Superior temporal gyrus (tissue), 1 donor: ENCODE data around the gene RARS1.
"Not testable (repeated sequence)": the region's sequence is repeated elsewhere in the genome, so short reads cannot be mapped to it uniquely, and the experiment has no call there.

Experiments used
- DNase-seq: peaks from one replicate; pipeline ENCODE4 v3.0.0-alpha.2; 2016; ENCODE audit errors: extremely low spot score

RARS1 gene

DNA sequence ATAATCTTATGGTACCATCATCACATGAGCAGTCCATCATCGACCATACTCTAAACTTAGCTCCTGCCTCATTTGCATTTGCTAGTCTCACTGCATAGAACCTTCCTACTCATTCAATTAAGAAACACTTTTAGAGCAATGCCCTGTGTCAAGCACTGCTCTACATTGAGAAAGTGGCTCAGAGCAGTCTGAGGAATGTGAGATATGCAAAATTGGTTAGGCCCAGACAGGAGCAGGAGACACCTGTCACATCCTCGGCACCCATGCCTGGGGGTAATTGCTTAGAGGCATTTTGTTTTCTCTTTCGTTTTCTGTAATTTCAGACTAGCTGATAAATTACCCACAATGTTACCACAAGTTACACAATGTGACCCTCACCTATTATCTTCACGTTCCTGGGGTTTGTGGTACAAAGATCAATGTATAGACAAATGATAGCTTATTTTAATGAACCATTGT lies 4.9 kb upstream of the RARS1 start:
- no peak for DNase-seq

DNA sequence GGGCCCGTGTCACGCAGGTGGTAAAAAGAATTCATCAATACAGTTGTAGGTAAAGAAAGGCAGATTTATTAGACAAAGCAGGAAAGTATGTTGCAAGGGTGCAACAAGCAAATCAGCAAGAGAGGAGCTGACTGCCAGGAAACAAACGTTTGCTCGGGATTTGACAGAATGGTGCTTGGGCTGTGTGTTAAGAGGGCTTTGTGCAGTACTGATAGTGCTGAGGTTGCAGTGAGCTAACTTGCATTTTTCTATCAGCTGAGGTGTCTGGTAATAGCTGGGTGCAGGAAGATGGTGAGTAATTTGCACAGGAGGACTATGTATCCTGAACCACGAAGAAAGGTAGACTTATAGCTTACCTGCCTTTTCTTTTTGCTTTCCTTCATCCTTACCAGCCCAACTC lies 3.9 kb upstream of the RARS1 start:
- no peak for DNase-seq

DNA sequence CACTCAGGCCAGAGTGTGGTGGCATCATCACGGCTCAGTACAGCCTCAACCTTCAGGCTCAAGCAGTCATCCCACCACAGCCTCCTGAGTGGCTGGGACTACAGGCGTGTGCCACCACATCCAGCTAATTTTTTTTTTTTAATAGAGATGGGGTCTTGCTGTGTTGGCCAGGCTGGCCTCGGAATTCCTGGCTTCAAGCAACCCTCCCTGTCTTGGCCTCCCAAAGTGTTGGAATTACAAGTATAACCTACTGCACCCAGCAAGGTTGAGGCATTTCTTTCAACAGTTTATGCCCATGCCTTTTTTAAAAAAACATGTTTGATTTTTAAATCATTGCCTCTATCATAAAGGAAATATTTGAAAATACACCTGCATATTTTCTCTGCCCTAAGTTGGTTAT lies 2.8 kb downstream of the RARS1 start:
- DNase-seq = no peak

DNA sequence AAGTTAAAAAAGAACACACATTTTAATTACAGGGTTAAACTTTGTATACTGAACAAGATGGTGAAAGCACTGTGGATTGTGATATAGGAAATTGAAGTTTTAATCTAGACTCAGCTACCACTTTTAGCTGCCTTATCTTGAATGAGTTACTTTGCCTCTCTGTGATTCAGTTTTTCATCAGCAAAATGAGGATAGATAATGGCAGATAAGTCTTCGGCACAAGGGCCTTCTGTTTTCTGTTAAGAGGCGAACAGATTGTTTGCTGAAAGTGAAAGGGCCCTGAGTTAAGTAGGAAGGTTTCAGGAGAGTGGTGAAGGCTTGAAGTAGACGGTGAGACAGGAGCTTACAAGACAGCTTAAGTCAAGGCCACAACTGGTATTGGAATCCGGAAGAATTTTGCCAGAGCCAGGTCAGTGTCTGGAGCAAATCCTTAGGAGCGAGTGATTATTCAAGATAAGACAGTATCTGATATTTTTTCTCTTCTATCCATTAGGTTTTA lies 7.8 kb downstream of the RARS1 start:
- no peak for DNase-seq

DNA sequence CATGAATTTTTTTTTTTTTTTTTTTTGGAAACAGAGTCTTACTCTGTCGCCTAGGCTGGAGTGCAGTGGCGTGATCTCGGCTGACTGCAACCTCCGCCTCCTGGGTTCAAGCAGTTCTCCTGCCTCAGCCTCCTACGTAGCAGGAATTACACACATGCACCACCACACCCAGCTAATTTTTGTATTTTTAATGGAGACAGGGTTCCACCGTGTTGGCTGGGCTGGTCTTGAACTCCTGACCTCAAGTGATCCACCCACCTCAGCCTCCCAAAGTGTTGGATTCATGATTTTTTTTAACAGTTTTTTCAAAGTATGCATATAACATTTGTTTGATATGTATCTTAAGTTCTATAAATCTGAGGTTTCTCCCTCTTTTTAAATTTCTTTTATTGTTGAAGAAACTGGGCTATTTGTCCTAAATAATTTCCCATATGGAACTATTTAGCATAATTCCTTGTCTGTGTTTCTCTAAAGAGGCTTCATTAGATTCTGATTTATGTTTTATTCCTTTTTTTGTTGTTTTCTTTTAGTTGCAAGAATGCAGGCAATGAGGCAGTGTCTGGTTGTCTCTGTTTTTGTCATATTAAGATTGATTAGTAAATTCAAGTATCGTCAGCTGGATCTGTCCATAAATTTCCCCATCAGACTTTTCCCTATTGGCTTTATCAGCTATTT lies 16.4 kb downstream of the RARS1 start:
- DNase-seq = no peak

DNA sequence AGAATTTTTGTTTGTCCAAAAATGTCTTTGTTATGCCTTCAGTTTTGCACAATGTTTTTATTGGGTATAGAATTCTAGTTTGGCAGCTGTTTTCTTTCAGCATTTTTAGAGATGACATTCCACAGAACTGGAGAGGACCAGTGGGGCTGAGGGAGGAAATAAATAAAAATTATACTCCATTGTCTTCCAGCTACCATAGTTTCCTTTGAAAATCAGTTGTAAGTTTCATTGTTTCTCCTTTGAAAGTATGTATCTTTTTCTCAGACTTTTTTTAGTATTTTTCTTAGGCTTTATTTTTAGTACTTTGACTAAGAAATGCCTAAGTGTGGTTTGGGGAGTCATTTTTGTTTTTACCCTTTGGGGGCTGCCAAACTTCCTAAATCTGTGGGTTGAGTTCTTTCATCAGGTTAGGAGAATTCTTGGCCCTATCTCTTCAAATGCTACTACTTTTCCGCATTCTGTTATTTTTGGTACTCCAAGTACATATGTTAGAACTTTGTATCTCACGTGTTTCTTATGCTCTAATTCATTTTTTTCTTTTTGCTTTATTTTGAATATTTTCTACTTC lies 27.7 kb downstream of the RARS1 start:
- DNase-seq = no peak

DNA sequence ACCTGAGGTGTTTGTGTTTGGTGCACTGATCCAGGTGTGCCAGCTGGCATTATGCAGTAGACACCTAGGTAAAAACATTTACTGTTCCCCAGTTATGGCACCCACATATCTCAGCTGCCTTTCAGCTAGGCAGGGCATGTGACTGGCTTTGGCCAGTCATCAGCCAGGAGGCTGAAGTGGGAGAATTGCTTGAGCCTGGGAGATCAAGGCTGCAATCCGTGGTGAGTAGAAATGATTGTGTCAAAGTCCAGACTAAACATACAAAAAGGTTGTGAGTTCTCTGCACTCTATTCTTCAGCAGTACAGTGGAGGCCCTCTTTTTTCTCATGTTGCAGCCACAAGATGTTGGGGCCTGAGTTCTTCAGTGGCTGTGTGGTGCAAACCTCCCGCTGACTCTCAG lies 39.6 kb downstream of the RARS1 start:
- no peak for DNase-seq

DNA sequence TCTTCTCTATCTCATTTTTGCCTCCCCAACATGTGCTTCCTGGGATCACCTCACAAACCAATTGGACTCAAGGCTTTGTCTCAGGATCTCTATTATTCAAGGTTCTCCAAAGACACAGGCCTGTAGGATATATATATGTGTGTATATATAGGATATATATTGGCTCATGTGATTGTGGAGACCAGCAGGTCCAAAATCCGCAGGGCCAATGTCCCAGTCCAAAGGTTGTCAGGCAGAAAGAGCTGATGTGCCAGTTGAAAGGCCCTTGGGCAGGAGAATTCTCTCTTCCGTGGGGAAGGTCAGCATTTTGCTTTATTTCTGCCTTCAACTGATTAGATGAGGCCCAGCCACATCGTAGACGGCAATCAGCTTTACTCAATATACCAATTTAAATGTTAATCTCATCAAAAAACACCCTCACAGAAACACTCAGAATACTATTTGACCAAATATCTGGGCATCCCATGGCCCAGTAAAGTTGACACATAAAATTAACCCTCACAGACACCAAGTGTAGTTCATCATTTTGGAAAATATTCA lies 41.6 kb downstream of the RARS1 start:
- DNase-seq = no peak

DNA sequence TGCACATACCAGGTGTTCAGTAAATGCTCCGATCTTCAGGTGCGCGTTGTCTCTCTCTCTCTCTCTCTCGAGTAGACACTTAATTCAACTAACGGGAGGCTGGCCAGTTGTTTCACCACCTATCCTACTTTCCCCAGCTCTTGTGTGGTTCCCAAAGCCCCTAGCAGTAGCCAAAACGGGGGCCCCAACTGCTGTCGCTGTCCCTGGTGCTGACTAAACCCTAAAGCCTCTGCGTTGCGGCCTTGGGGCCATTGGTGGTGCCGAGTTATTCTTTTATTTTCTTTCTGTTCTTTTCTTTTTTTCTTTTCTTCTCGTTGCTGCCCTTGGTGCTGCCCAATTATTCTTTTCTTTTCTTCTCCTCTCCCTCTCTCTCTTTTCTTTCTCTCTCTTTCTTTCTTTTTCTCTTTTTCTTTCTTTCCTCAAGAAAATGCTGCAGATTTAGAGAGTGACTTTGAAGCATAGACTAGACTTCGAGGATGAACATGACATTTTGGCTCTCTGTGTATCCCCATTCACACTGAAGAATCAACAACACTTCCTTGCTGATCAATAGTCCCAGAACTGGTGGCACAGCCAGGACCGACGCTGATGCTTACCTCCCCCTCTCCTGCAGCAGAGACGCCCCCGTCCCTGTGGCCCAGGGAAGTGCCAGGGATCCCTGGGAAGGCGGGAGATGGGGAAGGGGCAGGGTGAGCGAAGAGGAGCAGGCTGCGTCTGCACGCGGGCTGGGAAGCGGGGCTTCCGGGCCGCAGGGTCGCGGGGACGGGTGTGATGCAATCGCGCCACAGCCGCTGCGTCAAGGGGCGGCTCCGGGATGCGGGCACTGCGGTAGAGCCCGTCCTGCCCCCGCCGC lies 42.5 kb downstream of the RARS1 start, which contains the start of gene FBLL1:
Gene FBLL1, plus strand, starts transcription at position 785 of the 853 bp plus-strand sequence. CDS start 200 bp downstream, outside the sequence.
- no peak for DNase-seq

DNA sequence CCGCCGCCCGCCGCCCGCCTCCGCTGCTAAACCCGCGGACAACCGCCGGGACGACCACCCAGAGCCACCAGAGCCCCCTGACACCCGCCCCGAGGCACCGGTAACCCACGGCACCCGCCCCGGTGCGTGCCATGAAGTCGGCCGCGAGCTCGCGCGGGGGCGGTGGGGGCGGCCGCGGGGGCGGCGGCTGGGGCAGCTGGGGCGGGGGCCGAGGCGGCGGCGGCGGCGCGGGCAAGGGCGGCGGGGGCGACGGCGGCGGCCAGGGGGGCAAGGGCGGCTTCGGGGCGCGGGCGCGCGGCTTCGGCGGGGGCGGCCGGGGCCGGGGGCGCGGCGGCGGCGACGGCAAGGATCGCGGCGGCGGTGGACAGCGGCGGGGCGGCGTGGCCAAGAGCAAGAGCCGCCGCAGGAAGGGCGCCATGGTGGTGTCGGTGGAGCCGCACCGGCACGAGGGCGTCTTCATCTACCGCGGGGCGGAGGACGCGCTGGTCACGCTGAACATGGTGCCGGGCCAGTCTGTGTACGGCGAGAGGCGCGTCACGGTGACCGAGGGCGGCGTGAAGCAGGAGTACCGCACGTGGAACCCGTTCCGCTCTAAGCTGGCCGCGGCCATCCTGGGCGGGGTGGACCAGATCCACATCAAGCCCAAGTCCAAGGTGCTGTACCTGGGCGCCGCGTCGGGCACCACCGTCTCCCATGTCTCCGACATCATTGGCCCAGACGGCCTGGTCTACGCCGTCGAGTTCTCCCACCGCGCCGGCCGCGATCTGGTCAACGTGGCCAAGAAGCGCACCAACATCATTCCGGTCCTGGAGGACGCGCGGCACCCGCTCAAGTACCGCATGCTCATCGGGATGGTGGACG lies 43.3 kb downstream of the RARS1 start:
- DNase-seq = no peak

DNA sequence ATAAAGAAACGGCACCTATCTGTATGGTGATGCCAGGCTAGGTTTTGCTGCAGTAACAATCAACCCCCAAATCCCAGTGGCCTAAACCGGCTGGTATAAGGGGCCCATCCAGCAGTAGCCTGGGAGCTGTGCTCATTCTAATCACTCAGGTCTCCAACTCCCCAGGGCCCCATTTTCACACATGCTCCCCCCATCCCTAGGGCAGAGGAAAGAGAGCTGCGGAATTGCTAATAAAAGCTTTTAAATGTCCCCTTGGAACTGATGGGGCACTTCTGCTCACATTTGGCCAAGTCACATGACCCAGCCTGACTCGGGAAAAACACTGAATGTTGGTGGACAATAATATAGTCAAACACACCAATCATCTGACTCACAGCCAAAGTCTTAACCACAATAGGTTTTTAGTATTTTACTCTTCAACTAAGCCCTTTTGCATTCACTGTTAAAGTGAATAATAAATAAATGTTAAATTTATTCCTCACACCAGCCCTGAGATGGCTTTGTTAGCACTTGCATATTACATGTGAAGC lies 44.4 kb downstream of the RARS1 start:
- DNase-seq = no peak

DNA sequence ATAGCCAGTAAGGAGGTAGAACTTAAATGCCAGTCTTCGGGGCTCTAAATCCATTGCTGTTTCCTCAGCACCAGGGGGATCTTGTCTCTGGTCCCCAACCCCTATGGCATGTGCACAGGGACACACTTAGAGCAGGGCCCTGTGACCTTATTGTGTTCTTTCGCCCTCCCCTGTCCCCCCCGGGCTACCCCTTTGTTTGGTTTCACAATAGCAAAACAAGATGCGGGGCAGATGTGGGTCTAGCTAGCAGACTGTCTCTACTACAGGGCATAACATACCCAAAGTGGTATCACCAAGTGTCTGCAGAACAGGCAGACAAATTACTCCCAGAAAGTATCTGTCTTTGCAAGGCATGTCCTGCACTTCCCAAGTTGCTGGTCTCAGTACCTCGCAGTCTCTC lies 44.9 kb downstream of the RARS1 start:
- DNase-seq = no peak

DNA sequence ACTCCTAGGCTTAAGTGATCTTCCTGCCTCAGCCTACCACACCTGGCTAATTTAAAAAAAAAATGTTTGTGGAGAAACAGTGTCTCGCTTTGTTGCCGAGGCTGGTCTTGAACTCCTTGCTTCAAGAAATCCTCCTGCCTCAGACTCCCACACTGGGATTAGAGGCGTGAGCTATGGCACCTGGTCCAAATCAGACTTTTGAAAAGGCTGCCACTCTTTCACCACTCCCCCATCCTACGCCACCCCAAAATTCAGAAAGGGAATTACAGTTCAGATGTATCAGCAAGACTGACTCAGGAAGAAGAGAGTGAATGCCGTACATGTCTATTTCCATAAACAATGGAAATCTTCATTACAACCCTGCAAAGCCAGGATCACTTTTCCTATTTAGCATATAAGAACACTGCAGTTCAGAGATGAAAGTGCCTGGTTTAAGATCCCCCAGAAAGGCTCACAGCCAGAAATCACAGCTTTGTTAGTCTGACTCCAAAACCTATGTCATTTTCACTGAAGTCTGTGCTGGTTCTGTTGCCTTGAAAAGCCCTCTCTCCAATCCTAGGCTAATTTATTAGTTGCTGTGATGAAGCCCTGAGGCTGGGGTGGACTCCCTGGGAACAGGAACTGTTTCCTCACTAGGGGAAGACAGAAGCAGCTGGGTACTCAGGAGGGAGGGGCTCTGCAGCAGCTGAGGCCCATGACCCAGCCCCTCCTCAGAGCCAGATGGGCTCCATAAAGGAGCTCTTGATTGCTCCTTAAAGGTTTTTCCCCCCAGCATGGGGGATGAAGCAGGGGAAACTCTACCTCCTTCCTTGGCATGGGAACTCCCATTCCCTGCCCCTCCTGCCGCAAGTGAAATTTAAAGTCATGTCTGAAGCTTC lies 46.0 kb downstream of the RARS1 start:
- DNase-seq = no peak

DNA sequence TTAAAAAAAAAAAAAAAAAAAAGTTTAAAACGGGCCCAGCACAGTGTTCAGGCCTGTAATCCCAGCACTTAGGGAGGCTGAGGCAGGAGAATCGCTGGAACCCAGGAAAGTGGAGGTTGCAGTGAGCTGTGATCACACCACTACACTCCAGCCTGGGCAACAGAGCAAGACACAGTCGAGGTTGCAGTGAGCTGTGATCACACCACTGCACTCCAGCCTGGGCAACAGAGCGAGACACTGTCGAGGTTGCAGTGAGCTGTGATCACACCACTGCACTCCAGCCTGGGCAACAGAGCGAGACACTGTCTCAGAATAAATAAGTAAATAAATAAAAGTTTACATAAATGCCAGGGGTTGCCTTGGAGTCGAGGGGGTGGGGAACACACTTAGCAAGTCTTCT lies 48.1 kb downstream of the RARS1 start:
- not testable (repeated sequence) for DNase-seq

DNA sequence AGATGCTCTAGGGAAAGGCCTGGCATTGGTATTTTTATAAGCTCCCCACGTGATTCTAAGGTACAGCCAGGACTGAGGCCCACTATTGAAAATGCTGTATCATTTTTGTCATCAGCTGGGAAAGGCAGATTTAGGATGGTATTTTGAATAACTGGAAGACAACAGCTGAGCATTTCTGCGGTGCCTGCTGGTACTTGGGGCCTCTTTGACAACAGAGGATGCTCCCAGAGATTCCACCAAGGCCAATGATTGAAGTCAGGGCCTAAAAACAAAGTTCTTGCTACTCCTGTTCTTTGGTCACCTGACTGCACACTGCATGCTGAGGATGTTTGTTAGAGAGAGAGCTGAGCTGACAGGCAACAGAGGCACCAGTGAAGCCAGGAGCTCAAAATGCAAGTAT lies 50.9 kb downstream of the RARS1 start:
- no peak for DNase-seq

DNA sequence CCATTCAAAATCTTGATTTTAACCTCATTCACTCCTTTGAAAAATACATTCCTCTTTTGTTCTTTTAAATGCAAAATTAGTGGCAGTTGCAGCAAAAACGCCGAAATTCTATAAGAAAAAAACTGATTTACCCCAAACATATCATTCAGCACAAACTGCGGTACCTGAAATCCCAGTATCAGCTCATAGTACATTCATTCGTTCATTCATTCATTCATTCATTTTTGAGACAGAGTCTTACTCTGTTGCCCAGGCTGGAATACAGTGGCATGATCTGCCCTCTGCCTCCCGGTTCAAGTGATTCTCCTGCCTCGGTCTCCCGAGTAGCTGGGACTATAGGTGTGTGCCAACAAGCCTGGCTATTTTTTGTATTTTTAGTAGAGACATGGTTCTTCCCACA lies 63.3 kb downstream of the RARS1 start:
- DNase-seq = no peak

DNA sequence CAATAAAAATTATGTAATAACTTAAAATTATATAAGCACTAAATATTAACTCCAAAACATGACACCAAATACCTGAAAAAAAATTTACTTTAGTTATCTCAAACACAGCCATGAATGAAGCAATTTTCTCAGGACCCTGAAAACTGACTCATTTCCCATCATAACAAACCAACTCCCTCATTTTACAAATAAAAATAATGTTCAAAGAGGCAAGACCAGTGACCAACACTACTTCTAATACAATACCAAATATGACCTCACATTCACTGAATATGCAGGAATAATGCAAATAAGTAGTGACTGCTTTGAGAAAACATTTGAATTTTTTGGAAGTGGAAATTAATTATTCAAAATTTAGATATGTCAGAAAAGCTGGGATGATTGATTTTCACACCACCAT lies 64.4 kb downstream of the RARS1 start:
- no peak for DNase-seq

DNA sequence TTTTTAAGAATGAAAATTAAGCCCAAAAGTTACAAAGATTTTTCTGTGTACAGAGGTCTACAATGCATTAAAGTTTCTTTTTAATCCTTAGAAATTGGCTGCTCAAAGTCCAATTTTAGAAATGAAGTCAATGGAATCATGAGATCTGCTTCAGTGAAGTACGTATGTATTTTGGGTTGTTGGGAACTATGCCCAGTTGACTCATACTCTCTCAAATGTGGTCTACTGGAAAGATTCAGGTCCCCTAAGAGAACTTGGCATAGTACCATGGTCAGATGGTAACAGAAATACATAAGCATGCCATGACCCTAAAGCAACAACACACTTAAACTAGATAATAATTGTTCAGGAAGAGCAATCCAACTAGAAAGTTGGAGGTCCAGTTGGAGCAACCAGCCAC lies 65.9 kb downstream of the RARS1 start:
- DNase-seq = peak; percentile 77

DNA sequence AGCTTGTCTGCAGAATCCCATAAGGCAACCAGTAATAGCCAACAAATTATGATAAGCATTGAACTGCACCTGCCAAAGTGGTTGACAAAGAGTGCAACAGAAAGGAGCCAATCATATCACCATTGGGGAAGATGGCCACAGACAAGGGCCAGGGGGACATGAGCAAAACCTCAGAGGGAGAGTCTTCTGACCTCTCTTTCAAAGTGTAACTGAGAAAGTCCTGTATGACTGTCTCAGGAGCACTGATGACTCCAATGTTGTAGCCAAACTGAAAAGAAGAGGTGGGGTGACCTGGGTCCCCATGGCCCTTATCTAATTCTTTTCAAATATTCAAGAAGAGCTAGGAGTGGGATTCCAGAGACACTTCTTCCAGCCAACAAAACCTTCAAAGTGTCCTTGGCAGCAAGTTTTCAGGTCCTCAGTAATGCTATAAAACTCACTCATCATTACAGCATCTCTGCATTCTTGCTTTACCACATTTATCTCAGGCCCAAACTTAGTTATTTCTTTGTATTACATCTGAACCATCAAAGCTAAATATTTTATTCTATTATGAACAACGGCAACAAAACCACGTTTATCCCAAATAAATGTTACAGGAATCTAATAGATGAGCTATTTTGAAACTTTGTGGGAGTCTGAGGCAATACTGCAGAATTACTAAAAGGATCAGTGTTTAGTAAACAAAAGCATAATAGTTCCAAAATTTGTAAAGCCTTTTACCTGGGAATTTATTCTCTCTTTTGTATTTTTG lies 67.3 kb downstream of the RARS1 start:
- DNase-seq = no peak
